T-cell (primary cell): Measurements from ENCODE around the gene SPC24. TPM values are rescaled to one million over a fixed set of nuclear protein-coding genes. Genes with fewer than 3 reads are reported as not detected.

Experiments
- ATAC-seq, 4 experiments: fragments of 200-7000 bp in 3 of 4; fragments of 150-1000 bp in 1 of 4; cut with Tn5 transposase; replicated peaks in 1 of 4; 1 replicate in 3 of 4; 2 replicates in 1 of 4; pipeline ENCODE4 v1.10.0; 2021; ENCODE audit warnings: moderate library complexity in 3 of 4, mild to moderate bottlenecking in 2 of 4, moderate number of reproducible peaks in 1 of 4
- CTCF ChIA-PET, 2 donors: fragments of 300-600 bp; sonication (Branson Sonifier 250); formaldehyde crosslinking; loops; one replicate each; lab custom pipeline; 2022; ENCODE audit warnings: antibody characterized with exemption in 2 of 2; lab: Charles Lee
- POLR2A ChIA-PET, 2 donors: fragments of 300-600 bp; sonication (Branson Sonifier 250); formaldehyde crosslinking; loops; one replicate each; lab custom pipeline; 2022; ENCODE audit warnings: antibody characterized with exemption in 2 of 2; lab: Charles Lee
- DNase-seq, 35 experiments: peaks; one replicate each; pipeline versions ENCODE4 v3.0.0 to v3.0.0-alpha.2; 2013 to 2023
- H3K27ac ChIP-seq: one replicate; pipeline ENCODE4 v1.5.1; 2013; ENCODE audit warnings: low read length
- H3K27me3 ChIP-seq, 2 experiments: replicated peaks in 1 of 2; 1 replicate in 1 of 2; 2 replicates in 1 of 2; pipeline versions ENCODE4 v1.6.1 to v1.7.0; 2013; ENCODE audit warnings: low read length in 1 of 2, mixed read lengths in 1 of 2; ENCODE audit not compliant: control insufficient read depth in 2 of 2, insufficient read depth in 2 of 2; ENCODE audit errors: extremely low read depth in 1 of 2
- H3K36me3 ChIP-seq, 2 donors: 1 replicate in 1 of 2; 2 replicates in 1 of 2; pipeline versions ENCODE4 v1.6.1 to v1.7.0; 2013; ENCODE audit warnings: low read length in 1 of 2; ENCODE audit not compliant: control insufficient read depth in 2 of 2, insufficient read depth in 1 of 2; ENCODE audit errors: extremely low read depth in 1 of 2
- H3K4me1 ChIP-seq, 2 experiments: 1 replicate in 1 of 2; 2 replicates in 1 of 2; pipeline versions ENCODE4 v1.6.1 to v1.7.0; 2013; ENCODE audit warnings: low read length in 2 of 2, mixed read lengths in 1 of 2; ENCODE audit not compliant: insufficient read depth in 2 of 2, control insufficient read depth in 1 of 2; ENCODE audit errors: extremely low read depth in 1 of 2
- H3K4me3 ChIP-seq, 2 donors: 1 replicate in 1 of 2; 2 replicates in 1 of 2; pipeline versions ENCODE4 v1.5.1 to v1.7.0; 2013; ENCODE audit warnings: mild to moderate bottlenecking in 2 of 2, low read length in 1 of 2, moderate library complexity in 1 of 2; ENCODE audit not compliant: control insufficient read depth in 1 of 2; ENCODE audit errors: extremely low read depth in 1 of 2
- H3K9me3 ChIP-seq: 2 replicates; pipeline ENCODE4 v1.7.0; 2013
- H3K27ac Mint-ChIP-seq, 2 donors: one replicate each; pipeline ENCODE4 v1.8.0; 2020 to 2021; ENCODE audit warnings: mild to moderate bottlenecking in 2 of 2, mixed read lengths in 2 of 2
- H3K27me3 Mint-ChIP-seq, 2 donors: one replicate each; pipeline ENCODE4 v1.8.0; 2021 to 2022; ENCODE audit warnings: mixed read lengths in 2 of 2
- H3K36me3 Mint-ChIP-seq: one replicate; pipeline ENCODE4 v1.8.0; 2021; ENCODE audit warnings: mixed read lengths
- H3K4me1 Mint-ChIP-seq, 3 donors: one replicate each; pipeline ENCODE4 v1.8.0; 2020 to 2022; ENCODE audit warnings: mixed read lengths in 3 of 3, mild to moderate bottlenecking in 1 of 3
- H3K4me3 Mint-ChIP-seq, 3 donors: one replicate each; pipeline ENCODE4 v1.8.0; 2020 to 2022; ENCODE audit warnings: mild to moderate bottlenecking in 3 of 3, mixed read lengths in 3 of 3, moderate library complexity in 3 of 3
- H3K9me3 Mint-ChIP-seq, 3 donors: one replicate each; pipeline ENCODE4 v1.8.0; 2020 to 2022; ENCODE audit warnings: mixed read lengths in 3 of 3
- WGBS: methylation state at CpG from one replicate; pipeline ENCODE4 v1.1.5; 2013; ENCODE audit warnings: missing lambda C conversion rate; ENCODE audit not compliant: insufficient coverage; 5-methylcytosine and 5-hydroxymethylcytosine counted together
- total RNA-seq, 35 experiments: library from RNA in 6 of 35; stranded (reverse) in 6 of 35; fragments of 120-200 nt in 1 of 35; gene quantifications; one replicate each; pipeline versions ENCODE4 v1.2.1 to v1.2.4 and lab custom pipeline; 2013 to 2026

SPC24 gene
- total RNA-seq, 5 donors from 2014 or later (not counting 1 experiment from before 2014, with no cell fraction given) = 0.95 to 3.6 (median 2.4) TPM

GRCh38 chr19:11137542-11138384 is 17.8 kb downstream of the SPC24 start:
- H3K27ac ChIP-seq = no peak overlapping the region
- Mint-ChIP-seq H3K36me3 (peaks cover 3% of the 10 kb centered on the region), H3K4me3 (peak overlapping the region; percentile 77 to 83 (median 80)), H3K4me1 (peaks cover 9 to 18% (median 13%) of the 10 kb centered on the region in 3 donors), H3K9me3 (no peaks in the 10 kb centered on the region), H3K27me3 (no peaks in the 10 kb centered on the region), H3K27ac (peak overlapping the region; percentile 70 to 80)
- H3K4me3 ChIP-seq = peak overlapping the region; percentile 49 to 52
- ChIA-PET POLR2A (interaction anchor here in 1 of 2 donors (0.5 kb wide), 1 partner anchor 180 kb away, joined by 3 read pairs; no protein-coding TSS in a partner anchor), CTCF (interaction anchor here in 1 of 2 donors (0.6 kb wide), 1 partner anchor 91 kb away, joined by 6 read pairs; no protein-coding TSS in a partner anchor)
- DNase-seq (peak; percentile 16 to 76 (median 44)), ATAC-seq (peak; percentile 66 to 84 (median 80))
- WGBS = 6% methylated on average over 23 of the region's 28 CpGs
- H3K9me3 ChIP-seq = no peaks in the 10 kb centered on the region
- peaks cover 0 to 15% of the 10 kb centered on the region in 2 experiments for H3K27me3 ChIP-seq
- H3K4me1 ChIP-seq = peaks cover 3 to 26% of the 10 kb centered on the region in 2 experiments
- no peaks in the 10 kb centered on the region for H3K36me3 ChIP-seq

- H3K4me3 Mint-ChIP-seq = peak overlapping the region in 2 of 3 donors; percentile 39 to 83
- DNase-seq = no peak
- POLR2A ChIA-PET = interaction anchor here in 1 of 2 donors (0.7 kb wide), 1 partner anchor 14 kb away, joined by 3 read pairs; no protein-coding TSS in a partner anchor
- Histone ChIP-seq H3K4me1 (peaks cover 3 to 23% of the 10 kb centered on the region in 2 experiments), H3K36me3 (peaks cover 0 to 7% of the 10 kb centered on the region in 2 donors), H3K27me3 (peaks cover 0 to 15% of the 10 kb centered on the region in 2 experiments), H3K4me3 (no peak overlapping the region), H3K9me3 (no peaks in the 10 kb centered on the region), H3K27ac (no peak overlapping the region)
- CTCF ChIA-PET = no interaction called here
- H3K4me1 Mint-ChIP-seq = peaks cover 9 to 18% (median 13%) of the 10 kb centered on the region in 3 donors
- H3K9me3 Mint-ChIP-seq = no peaks in the 10 kb centered on the region
- 79% methylated on average over 5 of the region's 14 CpGs for WGBS
- no peak overlapping the region for H3K27ac Mint-ChIP-seq
- peaks cover 9% of the 10 kb centered on the region for H3K36me3 Mint-ChIP-seq
- ATAC-seq = no peak
- no peaks in the 10 kb centered on the region for H3K27me3 Mint-ChIP-seq
Measured at GRCh38 chr19:11136400-11137101, 19.0 kb downstream of the SPC24 start.

GRCh38 chr19:11131471-11131870 is 24.1 kb downstream of the SPC24 start:
- Mint-ChIP-seq H3K9me3 (no peaks in the 10 kb centered on the region), H3K4me1 (peaks cover 0 to 6% (median 0%) of the 10 kb centered on the region in 3 donors), H3K27me3 (no peaks in the 10 kb centered on the region), H3K27ac (no peak overlapping the region), H3K4me3 (no peak overlapping the region), H3K36me3 (peaks cover 25% of the 10 kb centered on the region)
- Histone ChIP-seq H3K4me1 (peaks cover 0 to 8% of the 10 kb centered on the region in 2 experiments), H3K36me3 (peaks cover 14 to 39% of the 10 kb centered on the region in 2 donors), H3K4me3 (no peak overlapping the region), H3K9me3 (no peaks in the 10 kb centered on the region), H3K27me3 (no peaks in the 10 kb centered on the region), H3K27ac (no peak overlapping the region)
- ChIA-PET CTCF (interaction anchor here in 1 of 2 donors (2.1 kb wide), 1 partner anchor 96 kb away, joined by 10 read pairs; no protein-coding TSS in a partner anchor), POLR2A (interaction anchor here in 1 of 2 donors (0.6 kb wide), 1 partner anchor 105 kb away, joined by 10 read pairs; no protein-coding TSS in a partner anchor)
- 76% methylated on average over 4 of the region's 7 CpGs for WGBS
- ATAC-seq (no peak), DNase-seq (no peak)

GRCh38 chr19:11130824-11131455 is 24.6 kb downstream of the SPC24 start:
- ChIA-PET CTCF (interaction anchor here (0.6 to 2.1 kb wide), 3 partner anchors 36 to 218 kb away, joined by 3 to 10 read pairs (median 4); no protein-coding TSS in a partner anchor), POLR2A (interaction anchor here in 1 of 2 donors (0.6 kb wide), 1 partner anchor 104 kb away, joined by 10 read pairs; no protein-coding TSS in a partner anchor)
- Mint-ChIP-seq H3K27me3 (no peaks in the 10 kb centered on the region), H3K27ac (peak overlapping the region in 1 of 2 donors; percentile 71), H3K9me3 (no peaks in the 10 kb centered on the region), H3K36me3 (peaks cover 29% of the 10 kb centered on the region), H3K4me3 (no peak overlapping the region), H3K4me1 (peaks cover 0 to 4% (median 0%) of the 10 kb centered on the region in 3 donors)
- no peak overlapping the region for H3K4me3 ChIP-seq
- peak; percentile 67 to 84 (median 74) for ATAC-seq
- H3K4me1 ChIP-seq = peaks cover 0 to 12% of the 10 kb centered on the region in 2 experiments
- DNase-seq = peak; percentile 33 to 81 (median 64)
- H3K9me3 ChIP-seq = no peaks in the 10 kb centered on the region
- 72% methylated on average over 17 of the region's 19 CpGs for WGBS
- H3K36me3 ChIP-seq = peaks cover 14 to 42% of the 10 kb centered on the region in 2 donors
- H3K27me3 ChIP-seq = no peaks in the 10 kb centered on the region
- no peak overlapping the region for H3K27ac ChIP-seq

GRCh38 chr19:11127905-11128304 is 27.7 kb downstream of the SPC24 start:
- Histone ChIP-seq H3K9me3 (no peaks in the 10 kb centered on the region), H3K27me3 (no peaks in the 10 kb centered on the region), H3K36me3 (peaks cover 26 to 55% of the 10 kb centered on the region in 2 donors), H3K4me3 (no peak overlapping the region), H3K27ac (no peak overlapping the region), H3K4me1 (peaks cover 0 to 13% of the 10 kb centered on the region in 2 experiments)
- CTCF ChIA-PET = no interaction called here
- peaks cover 0 to 4% (median 0%) of the 10 kb centered on the region in 3 donors for H3K4me1 Mint-ChIP-seq
- H3K27me3 Mint-ChIP-seq = no peaks in the 10 kb centered on the region
- 95% methylated on average over 13 of the region's 15 CpGs for WGBS
- H3K4me3 Mint-ChIP-seq = no peak overlapping the region
- DNase-seq (no peak), ATAC-seq (no peak)
- no peaks in the 10 kb centered on the region for H3K9me3 Mint-ChIP-seq
- no peak overlapping the region for H3K27ac Mint-ChIP-seq
- POLR2A ChIA-PET = no interaction called here
- peaks cover 29% of the 10 kb centered on the region for H3K36me3 Mint-ChIP-seq
